HG03039 (cell line): Measurements from ENCODE around the gene GSTM1.

Experiments
- ATAC-seq: cut with Tn5 transposase; IDR thresholded peaks from one replicate; pipeline ENCODE4 v1.9.1; 2021; ENCODE audit warnings: mild to moderate bottlenecking, moderate library complexity; ENCODE audit not compliant: unreplicated experiment

GSTM1 gene

GRCh38 chr1:109687641-109688499 is at the start of gene GSTM1:
Gene GSTM1 (plus strand): TSS chr1:109687817. CDS start chr1:109687874, 57 bp downstream.
- no peak for ATAC-seq

- no peak for ATAC-seq
Measured at GRCh38 chr1:109639063-109639840, 48.4 kb upstream of the GSTM1 start.

- no peak for ATAC-seq
Measured at GRCh38 chr1:109639841-109640184, 47.8 kb upstream of the GSTM1 start.

- no peak for ATAC-seq
Measured at GRCh38 chr1:109640285-109640865, 47.2 kb upstream of the GSTM1 start.

- ATAC-seq: no peak
Measured at GRCh38 chr1:109641078-109641740, 46.4 kb upstream of the GSTM1 start.

GRCh38 chr1:109641861-109642260 is 45.8 kb upstream of the GSTM1 start:
- no peak for ATAC-seq

- ATAC-seq: no peak
Measured at GRCh38 chr1:109642626-109643025, 45.0 kb upstream of the GSTM1 start.

GRCh38 chr1:109643385-109644230 is 44.0 kb upstream of the GSTM1 start:
- ATAC-seq: peak; percentile 83

- no peak for ATAC-seq
Measured at GRCh38 chr1:109644670-109645069, 42.9 kb upstream of the GSTM1 start.

GRCh38 chr1:109649491-109649914 is 38.1 kb upstream of the GSTM1 start:
- ATAC-seq: no peak

GRCh38 chr1:109650609-109651008 is 37.0 kb upstream of the GSTM1 start:
- no peak for ATAC-seq

GRCh38 chr1:109652402-109652801 is 35.2 kb upstream of the GSTM1 start:
- no peak for ATAC-seq

- ATAC-seq: no peak
Measured at GRCh38 chr1:109653306-109653705, 34.3 kb upstream of the GSTM1 start.

GRCh38 chr1:109654519-109654918 is 33.1 kb upstream of the GSTM1 start:
- no peak for ATAC-seq

- ATAC-seq: peak; percentile 89
Measured at GRCh38 chr1:109655615-109656519, 31.8 kb upstream of the GSTM1 start, which contains the start of gene GSTM4. Gene GSTM4 (plus strand): TSS chr1:109656099. CDS start chr1:109656390, 291 bp downstream.

GRCh38 chr1:109657395-109657794 is 30.2 kb upstream of the GSTM1 start:
- no peak for ATAC-seq

- ATAC-seq: no peak
Measured at GRCh38 chr1:109657970-109658369, 29.6 kb upstream of the GSTM1 start.

GRCh38 chr1:109658533-109659042 is 29.0 kb upstream of the GSTM1 start:
- no peak for ATAC-seq

- ATAC-seq: no peak
Measured at GRCh38 chr1:109659145-109659544, 28.5 kb upstream of the GSTM1 start.
